Measurements from ENCODE around the gene SLC37A3.
"Not testable (repeated sequence)": the region's sequence is repeated elsewhere in the genome, so short reads cannot be mapped to it uniquely, and the experiment has no call there.

The SLC37A3 gene

GRCh38 chr7:140358412-140359051 lies 39.8 kb downstream of the SLC37A3 start:
- FAIRE-seq (peak; percentile 43), DNase-seq (ENCODE audit: insufficient read length, low spot score) (no peak)
- no peak for TF ChIP-seq POLR2AphosphoS5 (IDR thresholded peaks at IDR 0.05; ENCODE audit: low read depth, low read length)
- TF ChIP-seq TAF1 (IDR thresholded peaks at IDR 0.05; ENCODE audit: low read depth, low read length), result no peak
- TF ChIP-seq PAX5 (IDR thresholded peaks at IDR 0.05; ENCODE audit: insufficient read depth, low read length, severe bottlenecking), result no peak
- no peak for TF ChIP-seq POU2F2 (IDR thresholded peaks at IDR 0.05; ENCODE audit: low read depth, low read length)
- no peak for TF ChIP-seq POLR2A (IDR thresholded peaks at IDR 0.05; ENCODE audit: low read depth, low read length)
- no peak for TF ChIP-seq SPI1 (IDR thresholded peaks at IDR 0.05; ENCODE audit: low read depth, low read length)

GRCh38 chr7:140358024-140358411 lies 40.3 kb downstream of the SLC37A3 start:
- TF ChIP-seq TAF1 (IDR thresholded peaks at IDR 0.05; ENCODE audit: low read depth, low read length), result no peak
- TF ChIP-seq POLR2AphosphoS5 (IDR thresholded peaks at IDR 0.05; ENCODE audit: low read depth, low read length), result no peak
- FAIRE-seq, result no peak
- no peak for DNase-seq (ENCODE audit: insufficient read length, low spot score)

- no peak for FAIRE-seq
- DNase-seq (ENCODE audit: insufficient read length, low spot score), result no peak
- TF ChIP-seq SPI1 (IDR thresholded peaks at IDR 0.05; ENCODE audit: low read depth, low read length), result no peak
- no peak for TF ChIP-seq PAX5 (IDR thresholded peaks at IDR 0.05; ENCODE audit: insufficient read depth, low read length, severe bottlenecking)
- TF ChIP-seq TAF1 (IDR thresholded peaks at IDR 0.05; ENCODE audit: low read depth, low read length), result no peak
- no peak for TF ChIP-seq POLR2A (IDR thresholded peaks at IDR 0.05; ENCODE audit: low read depth, low read length)
- TF ChIP-seq POU2F2 (IDR thresholded peaks at IDR 0.05; ENCODE audit: low read depth, low read length), result no peak
- TF ChIP-seq POLR2AphosphoS5 (IDR thresholded peaks at IDR 0.05; ENCODE audit: low read depth, low read length), result no peak
Measured at GRCh38 chr7:140350056-140350455, 48.3 kb downstream of the SLC37A3 start.

GRCh38 chr7:140349144-140349771 lies 49.1 kb downstream of the SLC37A3 start:
- no peak for TF ChIP-seq SPI1 (IDR thresholded peaks at IDR 0.05; ENCODE audit: low read depth, low read length)
- no peak for TF ChIP-seq POLR2A (IDR thresholded peaks at IDR 0.05; ENCODE audit: low read depth, low read length)
- no peak for TF ChIP-seq POLR2AphosphoS5 (IDR thresholded peaks at IDR 0.05; ENCODE audit: low read depth, low read length)
- no peak for TF ChIP-seq POU2F2 (IDR thresholded peaks at IDR 0.05; ENCODE audit: low read depth, low read length)
- TF ChIP-seq TAF1 (IDR thresholded peaks at IDR 0.05; ENCODE audit: low read depth, low read length), result no peak
- no peak for TF ChIP-seq PAX5 (IDR thresholded peaks at IDR 0.05; ENCODE audit: insufficient read depth, low read length, severe bottlenecking)
- DNase-seq (ENCODE audit: insufficient read length, low spot score) (no peak), FAIRE-seq (peak; percentile 38)

- TF ChIP-seq TAF1 (IDR thresholded peaks at IDR 0.05; ENCODE audit: low read depth, low read length) (no peak), POLR2A (IDR thresholded peaks at IDR 0.05; ENCODE audit: low read depth, low read length) (no peak), SPI1 (IDR thresholded peaks at IDR 0.05; ENCODE audit: low read depth, low read length) (no peak), PAX5 (IDR thresholded peaks at IDR 0.05; ENCODE audit: insufficient read depth, low read length, severe bottlenecking) (no peak), POLR2AphosphoS5 (IDR thresholded peaks at IDR 0.05; ENCODE audit: low read depth, low read length) (no peak), POU2F2 (IDR thresholded peaks at IDR 0.05; ENCODE audit: low read depth, low read length) (no peak)
- FAIRE-seq, result no peak
- no peak for DNase-seq (ENCODE audit: insufficient read length, low spot score)
Measured at GRCh38 chr7:140348161-140348849, 50.0 kb downstream of the SLC37A3 start.

- DNase-seq (ENCODE audit: insufficient read length, low spot score) (no peak), FAIRE-seq (no peak)
- TF ChIP-seq SPI1 (IDR thresholded peaks at IDR 0.05; ENCODE audit: low read depth, low read length), result no peak
- no peak for TF ChIP-seq POU2F2 (IDR thresholded peaks at IDR 0.05; ENCODE audit: low read depth, low read length)
- no peak for TF ChIP-seq POLR2AphosphoS5 (IDR thresholded peaks at IDR 0.05; ENCODE audit: low read depth, low read length)
- no peak for TF ChIP-seq POLR2A (IDR thresholded peaks at IDR 0.05; ENCODE audit: low read depth, low read length)
- no peak for TF ChIP-seq PAX5 (IDR thresholded peaks at IDR 0.05; ENCODE audit: insufficient read depth, low read length, severe bottlenecking)
- TF ChIP-seq TAF1 (IDR thresholded peaks at IDR 0.05; ENCODE audit: low read depth, low read length), result no peak
Measured at GRCh38 chr7:140347218-140347617, 51.1 kb downstream of the SLC37A3 start.

GRCh38 chr7:140345426-140345825 lies 52.9 kb downstream of the SLC37A3 start:
- TF ChIP-seq POU2F2 (IDR thresholded peaks at IDR 0.05; ENCODE audit: low read depth, low read length), result no peak
- FAIRE-seq, result no peak
- no peak for DNase-seq (ENCODE audit: insufficient read length, low spot score)

- no peak for TF ChIP-seq SPI1 (IDR thresholded peaks at IDR 0.05; ENCODE audit: low read depth, low read length)
- TF ChIP-seq POLR2A (IDR thresholded peaks at IDR 0.05; ENCODE audit: low read depth, low read length), result no peak
- TF ChIP-seq TAF1 (IDR thresholded peaks at IDR 0.05; ENCODE audit: low read depth, low read length), result no peak
- TF ChIP-seq POLR2AphosphoS5 (IDR thresholded peaks at IDR 0.05; ENCODE audit: low read depth, low read length), result no peak
- no peak for TF ChIP-seq POU2F2 (IDR thresholded peaks at IDR 0.05; ENCODE audit: low read depth, low read length)
- no peak for FAIRE-seq
- DNase-seq (ENCODE audit: insufficient read length, low spot score), result no peak
Measured at GRCh38 chr7:140342727-140343514, 55.4 kb downstream of the SLC37A3 start.

GRCh38 chr7:140338959-140339358 lies 59.4 kb downstream of the SLC37A3 start:
- DNase-seq (ENCODE audit: insufficient read length, low spot score); FAIRE-seq: not testable (repeated sequence)

Data from GM12891 (cell line).